Measurements from ENCODE around the gene CREBBP.

Gene CREBBP

DNA sequence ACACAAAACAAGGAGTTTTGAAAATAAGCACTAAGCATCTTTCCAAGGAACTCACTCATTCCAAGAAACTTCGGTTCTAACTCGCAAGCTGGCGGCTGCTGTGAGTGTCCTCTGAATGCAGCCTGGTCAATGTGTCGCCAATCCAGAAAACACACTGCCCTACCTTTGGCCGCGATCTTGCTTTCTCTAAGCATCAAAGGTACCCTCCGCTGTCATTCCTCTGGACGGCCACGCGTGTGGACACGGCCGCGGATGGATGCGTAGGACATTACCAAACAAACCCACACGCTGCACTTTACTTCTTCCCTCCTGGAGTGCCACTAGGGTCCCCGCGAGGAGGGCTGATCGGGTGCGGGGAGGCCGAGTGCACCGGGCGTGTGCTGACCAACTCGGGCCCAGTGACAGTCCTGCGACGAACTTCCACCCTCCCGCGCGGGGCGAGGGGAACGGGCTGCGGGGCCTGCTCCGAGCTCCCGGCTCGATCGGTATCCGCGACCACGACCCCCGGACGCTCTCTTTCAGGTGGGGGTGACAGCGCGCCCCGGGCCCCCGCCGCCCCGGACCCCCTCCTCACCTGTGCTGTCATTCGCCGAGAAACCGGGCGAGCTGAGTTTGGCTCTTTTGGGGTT, 1.1 kb downstream of the CREBBP start:
- TF ChIP-seq FOXP2 (optimal IDR thresholded peaks at IDR 0.05; ENCODE audit: borderline replicate concordance, extremely low read depth, extremely low read length, insufficient read depth) = no peak
- no peak for TF ChIP-seq POLR2AphosphoS5 (IDR thresholded peaks at IDR 0.05; ENCODE audit: low read depth, low read length)
- no peak for TF ChIP-seq SIN3A (IDR thresholded peaks at IDR 0.05; ENCODE audit: borderline replicate concordance, insufficient read depth, low read length)
- TF ChIP-seq REST (IDR thresholded peaks at IDR 0.05; ENCODE audit: insufficient read depth in 1 of 2, low read depth in 2 of 2, low read length in 2 of 2) = no peak
- TF ChIP-seq TAF1 (IDR thresholded peaks at IDR 0.05; ENCODE audit: borderline replicate concordance, insufficient read depth, low read length) = no peak

GRCh38 chr16:3878610-3879009, 1.9 kb downstream of the CREBBP start:
- TF ChIP-seq SIN3A (IDR thresholded peaks at IDR 0.05; ENCODE audit: borderline replicate concordance, insufficient read depth, low read length) = no peak
- TF ChIP-seq REST (IDR thresholded peaks at IDR 0.05; ENCODE audit: insufficient read depth in 1 of 2, low read depth in 2 of 2, low read length in 2 of 2) = no peak
- TF ChIP-seq TAF1 (IDR thresholded peaks at IDR 0.05; ENCODE audit: borderline replicate concordance, insufficient read depth, low read length) = no peak
- no peak for TF ChIP-seq FOXP2 (optimal IDR thresholded peaks at IDR 0.05; ENCODE audit: borderline replicate concordance, extremely low read depth, extremely low read length, insufficient read depth)
- TF ChIP-seq POLR2AphosphoS5 (IDR thresholded peaks at IDR 0.05; ENCODE audit: low read depth, low read length) = no peak

GRCh38 chr16:3876695-3877094, 3.8 kb downstream of the CREBBP start:
- TF ChIP-seq POLR2AphosphoS5 (IDR thresholded peaks at IDR 0.05; ENCODE audit: low read depth, low read length) (no peak), TAF1 (IDR thresholded peaks at IDR 0.05; ENCODE audit: borderline replicate concordance, insufficient read depth, low read length) (no peak), FOXP2 (optimal IDR thresholded peaks at IDR 0.05; ENCODE audit: borderline replicate concordance, extremely low read depth, extremely low read length, insufficient read depth) (no peak), REST (IDR thresholded peaks at IDR 0.05; ENCODE audit: insufficient read depth in 1 of 2, low read depth in 2 of 2, low read length in 2 of 2) (no peak), SIN3A (IDR thresholded peaks at IDR 0.05; ENCODE audit: borderline replicate concordance, insufficient read depth, low read length) (no peak)

- TF ChIP-seq POLR2AphosphoS5 (IDR thresholded peaks at IDR 0.05; ENCODE audit: low read depth, low read length) (no peak), TAF1 (IDR thresholded peaks at IDR 0.05; ENCODE audit: borderline replicate concordance, insufficient read depth, low read length) (no peak)
Measured at GRCh38 chr16:3876160-3876559, 4.4 kb downstream of the CREBBP start.

- TF ChIP-seq REST (IDR thresholded peaks at IDR 0.05; ENCODE audit: insufficient read depth in 1 of 2, low read depth in 2 of 2, low read length in 2 of 2) = no peak
- no peak for TF ChIP-seq POLR2AphosphoS5 (IDR thresholded peaks at IDR 0.05; ENCODE audit: low read depth, low read length)
- no peak for TF ChIP-seq FOXP2 (optimal IDR thresholded peaks at IDR 0.05; ENCODE audit: borderline replicate concordance, extremely low read depth, extremely low read length, insufficient read depth)
- TF ChIP-seq TAF1 (IDR thresholded peaks at IDR 0.05; ENCODE audit: borderline replicate concordance, insufficient read depth, low read length) = no peak
- TF ChIP-seq SIN3A (IDR thresholded peaks at IDR 0.05; ENCODE audit: borderline replicate concordance, insufficient read depth, low read length) = no peak
Measured at GRCh38 chr16:3874794-3875692, 5.5 kb downstream of the CREBBP start.
